Endothelial cell of umbilical vein (primary cell): ENCODE results near the gene NXN. TPM values are rescaled to one million over a fixed set of nuclear protein-coding genes. Genes with fewer than 3 reads are reported as not detected.

ENCODE experiments used
- BruUV-seq: library from RNA; stranded (reverse); fragments of 400-500 nt; replicated peaks from 2 replicates; lab custom pipeline; 2021; lab: Mats Ljungman, UMichigan
- CTCF ChIA-PET: fragments of 300-600, 350-600 bp; sonication (Branson Sonifier 250); formaldehyde crosslinking; loops from one replicate; lab custom pipeline; 2021; ENCODE audit warnings: antibody characterized with exemption, inconsistent platforms; lab: Charles Lee
- POLR2A ChIA-PET: fragments of 300-600, 350-600 bp; sonication (Branson Sonifier 250); formaldehyde crosslinking; loops from one replicate; lab custom pipeline; 2021; ENCODE audit warnings: antibody characterized with exemption, inconsistent platforms; lab: Charles Lee
- DNase-seq: peaks from one replicate; pipeline ENCODE4 v3.0.0-alpha.2; 2011; ENCODE audit warnings: low read depth, low spot score
- FAIRE-seq: peaks from 2 replicates; lab custom pipeline; 2011; peaks lifted over from hg19 to GRCh38; lab: Jason Lieb, UNC
- H2AFZ ChIP-seq: 2 replicates; pipeline ENCODE4 v1.6.0; 2012; ENCODE audit warnings: low read depth, low read length, control low read depth, inconsistent platforms
- H3K27ac ChIP-seq: 2 replicates; pipeline ENCODE4 v1.5.1; 2011; ENCODE audit warnings: low read depth, mild to moderate bottlenecking, control low read depth, low read length, moderate library complexity; ENCODE audit not compliant: insufficient read depth
- H3K27me3 ChIP-seq, 2 experiments: 2 replicates each; pipeline versions ENCODE4 v1.6.0 to v1.6.1; 2011; ENCODE audit warnings: low read length in 2 of 2, mixed read lengths in 1 of 2; ENCODE audit not compliant: control insufficient read depth in 2 of 2, insufficient read depth in 2 of 2
- H3K36me3 ChIP-seq, 2 experiments: 2 replicates in 1 of 2; 3 replicates in 1 of 2; pipeline ENCODE4 v1.5.1; 2011; ENCODE audit warnings: low read length in 2 of 2, mild to moderate bottlenecking in 1 of 2, moderate library complexity in 1 of 2; ENCODE audit not compliant: control insufficient read depth in 2 of 2, insufficient read depth in 2 of 2; ENCODE audit errors: extremely low read depth in 1 of 2
- H3K4me1 ChIP-seq: 3 replicates; pipeline ENCODE4 v1.5.1; 2011; ENCODE audit warnings: mild to moderate bottlenecking, low read length; ENCODE audit not compliant: control insufficient read depth, insufficient read depth; ENCODE audit errors: extremely low read depth
- H3K4me2 ChIP-seq: 2 replicates; pipeline ENCODE4 v1.6.1; 2011; ENCODE audit warnings: low read length, control low read depth, mixed read lengths; ENCODE audit not compliant: insufficient read depth
- H3K4me3 ChIP-seq, 3 experiments: fragments of 200-600 bp in 1 of 3; sonication (generic), shearing (Covaris generic) in 1 of 3; replicated peaks in 1 of 3; 2 replicates each; pipeline ENCODE4 v1.5.1; 2011 to 2016; ENCODE audit warnings: control low read depth in 3 of 3, low read length in 3 of 3, mild to moderate bottlenecking in 2 of 3, inconsistent platforms in 1 of 3, low read depth in 1 of 3, moderate library complexity in 1 of 3; ENCODE audit not compliant: insufficient read depth in 1 of 3
- H3K79me2 ChIP-seq: 2 replicates; pipeline ENCODE4 v1.6.0; 2012; ENCODE audit warnings: low read length, inconsistent platforms; ENCODE audit not compliant: control insufficient read depth, insufficient read depth
- H3K9ac ChIP-seq: replicated peaks from 2 replicates; pipeline ENCODE3; 2011; ENCODE audit warnings: low read length, control low read depth; ENCODE audit not compliant: insufficient read depth; ENCODE audit errors: extremely low read depth
- H3K9me1 ChIP-seq: replicated peaks from 3 replicates; pipeline ENCODE4 v1.6.0; 2011; ENCODE audit warnings: mild to moderate bottlenecking, low read length; ENCODE audit not compliant: control insufficient read depth, insufficient read depth; ENCODE audit errors: extremely low read depth
- H3K9me3 ChIP-seq: replicated peaks from 2 replicates; pipeline ENCODE4 v1.5.1; 2012; ENCODE audit warnings: low read length, inconsistent platforms; ENCODE audit not compliant: control insufficient read depth, insufficient read depth
- H4K20me1 ChIP-seq: replicated peaks from 2 replicates; pipeline ENCODE3; 2011; ENCODE audit warnings: mild to moderate bottlenecking, low read length; ENCODE audit not compliant: control insufficient read depth, insufficient read depth; ENCODE audit errors: extremely low read depth
- CTCF ChIP-seq, 2 donors: IDR thresholded peaks; 1 replicate in 1 of 2; 2 replicates in 1 of 2; pipeline ENCODE4 v1.5.1; 2011; ENCODE audit warnings: low read length in 2 of 2, mild to moderate bottlenecking in 2 of 2, moderate library complexity in 2 of 2, control low read depth in 1 of 2, inconsistent platforms in 1 of 2, low read depth in 1 of 2; ENCODE audit not compliant: insufficient read depth in 1 of 2; ENCODE audit errors: extremely low read depth in 1 of 2
- EZH2 ChIP-seq: IDR thresholded peaks from 2 replicates; pipeline ENCODE4 v1.6.1; 2012; ENCODE audit warnings: borderline replicate concordance, low read depth, mild to moderate bottlenecking, moderate library complexity, low read length, inconsistent platforms; ENCODE audit not compliant: severe bottlenecking
- FOS ChIP-seq: IDR thresholded peaks from 2 replicates; pipeline ENCODE4 v1.6.1; 2011; ENCODE audit warnings: mild to moderate bottlenecking, low read length, moderate library complexity, borderline replicate concordance; ENCODE audit not compliant: insufficient read depth
- GATA2 ChIP-seq: IDR thresholded peaks from 2 replicates; pipeline ENCODE4 v1.7.0; 2011; ENCODE audit warnings: low read depth, mild to moderate bottlenecking, moderate library complexity, mixed read lengths, low read length; ENCODE audit not compliant: insufficient read length, insufficient read depth
- JUN ChIP-seq: IDR thresholded peaks from 2 replicates; pipeline ENCODE4 v1.6.1; 2011; ENCODE audit warnings: borderline replicate concordance, low read depth; ENCODE audit not compliant: insufficient read length, insufficient read depth
- MAX ChIP-seq: IDR thresholded peaks from 2 replicates; pipeline ENCODE4 v1.6.1; 2011; ENCODE audit not compliant: insufficient read depth, insufficient read length
- MYC ChIP-seq: IDR thresholded peaks from one replicate; pipeline ENCODE4 v1.6.1; 2011; ENCODE audit warnings: mild to moderate bottlenecking, low read depth, low read length
- POLR2A ChIP-seq: IDR thresholded peaks from 2 replicates; pipeline ENCODE4 v1.6.1; 2012; ENCODE audit warnings: low read depth, mild to moderate bottlenecking, control low read depth, low read length
- POLR2AphosphoS5 ChIP-seq: IDR thresholded peaks from 2 replicates; pipeline ENCODE4 v1.6.1; 2012; ENCODE audit warnings: low read depth, mild to moderate bottlenecking, control low read depth, low read length, moderate library complexity; ENCODE audit not compliant: insufficient read depth
- dilution Hi-C: fragments of 300-500 bp; cut with MboI; formaldehyde crosslinking; loops from one replicate; pipeline ENCODE4 v1.15.0; 2019; ENCODE audit warnings: low sequenced_read_pairs; ENCODE audit not compliant: extremely low pct_ligation_motif_present
- intact Hi-C: fragments of 100-400 bp; cut with micrococcal nuclease; formaldehyde crosslinking; loops from one replicate; pipeline ENCODE4 v1.10.0; 2022
- polyA plus RNA-seq, 4 experiments: library from polyadenylated mRNA; depleted of rRNA in 3 of 4; stranded (reverse) in 3 of 4; unstranded in 1 of 4; fragments of >200 nt; gene quantifications; 2 replicates each; pipeline versions ENCODE4 v1.2.1 to v1.2.3, GENCODE V29; 2011 to 2012; ENCODE audit warnings: missing spikeins in 1 of 4
- total RNA-seq: library from RNA; stranded (reverse); gene quantifications from 2 replicates; pipeline ENCODE4 v1.2.3, GENCODE V29; 2021

Gene NXN
- total and polyA plus RNA-seq, 2 donors (not counting 3 experiments of a cell fraction or from before 2014, with no cell fraction given), result 69.5 to 77.3 TPM

GRCh38 chr17:976312-976711, 3.3 kb downstream of the NXN start:
- ChIA-PET CTCF (interaction anchor here (7.7 to 7.8 kb wide), 2 partner anchors 98 to 179 kb away, joined by 224 to 341 read pairs; no protein-coding TSS in a partner anchor), POLR2A (no interaction called here)
- Histone ChIP-seq H3K36me3 (no peaks in the 10 kb centered on the region), H3K9me3 (no peaks in the 10 kb centered on the region), H3K27me3 (no peaks in the 10 kb centered on the region), H2AFZ (no peak overlapping the region), H4K20me1 (no peaks in the 10 kb centered on the region), H3K4me2 (no peak overlapping the region), H3K4me1 (peaks cover 21% of the 10 kb centered on the region), H3K79me2 (peaks cover 22% of the 10 kb centered on the region), H3K4me3 (no peak overlapping the region), H3K9me1 (no peaks in the 10 kb centered on the region), H3K27ac (no peak overlapping the region), H3K9ac (no peak overlapping the region)
- intact Hi-C loops (loop anchor here (5.0 kb wide), 2 partner anchors 44 to 74 kb away; no protein-coding TSS in a partner anchor), dilution Hi-C loops (loop anchor here (25.0 kb wide), 1 partner anchor 189 kb away; the partner anchor contains the start of genes GLOD4 and MRM3)
- FAIRE-seq (no peak), DNase-seq (no peak)
- TF ChIP-seq MYC (no peak), POLR2AphosphoS5 (no peak), GATA2 (no peak), EZH2 (no peak), FOS (no peak), JUN (no peak), MAX (no peak), POLR2A (no peak), CTCF (IDR thresholded peaks at IDR 0.05; ENCODE audit: extremely low read depth in 1 of 2, insufficient read depth in 1 of 2, low read depth in 1 of 2, low read length in 2 of 2) (no peak)
- BruUV-seq, result no TSS peak
